Endothelial cell (in vitro differentiated cells): ENCODE measurements around the gene ROBO2. TPM values are rescaled to one million over a fixed set of nuclear protein-coding genes. Genes with fewer than 3 reads are reported as not detected.

Source experiments
- DNase-seq: peaks from one replicate; pipeline ENCODE4 v3.0.0; 2021; ENCODE audit warnings: low spot score
- H3K27ac Mint-ChIP-seq: one replicate; pipeline ENCODE4 v1.8.0; 2021; ENCODE audit warnings: mixed read lengths, inconsistent platforms; ENCODE audit not compliant: unreplicated experiment
- H3K27me3 Mint-ChIP-seq: one replicate; pipeline ENCODE4 v1.8.0; 2021; ENCODE audit warnings: mild to moderate bottlenecking, moderate library complexity, mixed read lengths, inconsistent platforms; ENCODE audit not compliant: unreplicated experiment
- H3K36me3 Mint-ChIP-seq: one replicate; pipeline ENCODE4 v1.8.0; 2021; ENCODE audit warnings: mild to moderate bottlenecking, low read depth, mixed read lengths, inconsistent platforms; ENCODE audit not compliant: unreplicated experiment
- H3K4me1 Mint-ChIP-seq: one replicate; pipeline ENCODE4 v1.8.0; 2021; ENCODE audit warnings: mild to moderate bottlenecking, mixed read lengths, inconsistent platforms; ENCODE audit not compliant: unreplicated experiment
- H3K4me3 Mint-ChIP-seq: one replicate; pipeline ENCODE4 v1.8.0; 2021; ENCODE audit warnings: mild to moderate bottlenecking, mixed read lengths, inconsistent platforms; ENCODE audit not compliant: unreplicated experiment
- H3K9me3 Mint-ChIP-seq: one replicate; pipeline ENCODE4 v1.8.0; 2021; ENCODE audit warnings: mixed read lengths, inconsistent platforms; ENCODE audit not compliant: unreplicated experiment
- CTCF ChIP-seq: fragments of 200-600 bp; sonication (generic); IDR thresholded peaks from one replicate; pipeline ENCODE4 v1.5.0; 2021; ENCODE audit warnings: antibody characterized with exemption; ENCODE audit not compliant: unreplicated experiment
- total RNA-seq: library from RNA; stranded (reverse); fragmentation: NEBNext Ultra II Directional; extraction: Animal tissue kit (Norgen Biotek cat#: 25700); gene quantifications from one replicate; pipeline ENCODE4 v1.2.1, GENCODE V29; 2021; ENCODE audit not compliant: unreplicated experiment

The ROBO2 gene
- total RNA-seq, 1 donor from 2014 or later: 2.5 TPM

- Mint-ChIP-seq H3K27ac (no peak overlapping the region), H3K4me3 (no peak overlapping the region), H3K9me3 (no peaks in the 10 kb centered on the region), H3K27me3 (peaks cover 2% of the 10 kb centered on the region), H3K36me3 (no peaks in the 10 kb centered on the region), H3K4me1 (peaks cover 8% of the 10 kb centered on the region)
- TF ChIP-seq CTCF: no peak
- no peak for DNase-seq
Measured at GRCh38 chr3:77096145-77096544, 56.2 kb downstream of the ROBO2 start.

GRCh38 chr3:77096966-77097890 lies 57.3 kb downstream of the ROBO2 start:
- peaks cover 2% of the 10 kb centered on the region for H3K27me3 Mint-ChIP-seq
- no peak overlapping the region for H3K27ac Mint-ChIP-seq
- no peaks in the 10 kb centered on the region for H3K36me3 Mint-ChIP-seq
- no peak for DNase-seq
- H3K4me3 Mint-ChIP-seq: no peak overlapping the region
- TF ChIP-seq CTCF: no peak
- no peaks in the 10 kb centered on the region for H3K9me3 Mint-ChIP-seq
- peaks cover 8% of the 10 kb centered on the region for H3K4me1 Mint-ChIP-seq

DNA sequence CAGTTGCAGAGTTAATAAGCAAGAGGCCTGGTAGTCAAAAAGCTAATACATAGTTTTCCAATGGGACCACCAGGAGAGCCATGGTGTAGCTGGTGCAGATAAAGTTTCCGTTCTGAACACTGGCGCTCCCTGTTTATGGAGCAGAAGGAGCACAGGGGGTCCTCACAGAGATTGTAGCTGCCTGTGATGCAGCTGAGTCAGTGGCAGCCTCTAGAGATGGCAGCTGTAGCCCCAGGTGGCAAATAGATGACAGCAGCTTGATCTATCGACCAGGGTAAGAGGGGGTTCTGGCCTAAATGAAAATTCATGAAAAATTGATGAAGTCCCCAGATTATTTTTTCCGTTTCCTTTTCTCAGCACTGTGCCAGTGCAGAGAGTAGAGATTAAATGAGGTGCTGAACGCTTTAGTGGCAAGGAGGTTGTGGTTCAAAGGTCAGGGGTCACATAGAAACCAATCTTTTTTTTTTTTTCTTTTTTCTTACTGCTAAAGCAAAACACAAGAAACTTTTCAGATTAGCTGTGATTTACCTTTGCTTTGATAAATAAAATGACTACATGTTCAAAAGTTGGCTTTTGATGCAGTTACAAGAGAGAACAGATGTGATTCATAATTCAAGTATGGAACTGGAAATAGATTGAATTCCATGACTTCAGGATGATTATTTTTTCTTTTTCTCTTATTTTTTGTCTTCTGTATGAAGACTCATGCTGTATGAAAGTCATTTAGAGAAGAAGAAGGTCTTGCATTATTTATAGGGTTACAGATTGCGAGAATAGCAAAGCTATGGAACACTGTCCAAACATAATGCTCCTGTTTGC lies 63.3 kb downstream of the ROBO2 start:
- no peak for TF ChIP-seq CTCF
- DNase-seq: no peak
- Mint-ChIP-seq H3K9me3 (no peaks in the 10 kb centered on the region), H3K4me3 (no peak overlapping the region), H3K27ac (no peak overlapping the region), H3K27me3 (no peaks in the 10 kb centered on the region), H3K4me1 (no peaks in the 10 kb centered on the region), H3K36me3 (no peaks in the 10 kb centered on the region)

DNA sequence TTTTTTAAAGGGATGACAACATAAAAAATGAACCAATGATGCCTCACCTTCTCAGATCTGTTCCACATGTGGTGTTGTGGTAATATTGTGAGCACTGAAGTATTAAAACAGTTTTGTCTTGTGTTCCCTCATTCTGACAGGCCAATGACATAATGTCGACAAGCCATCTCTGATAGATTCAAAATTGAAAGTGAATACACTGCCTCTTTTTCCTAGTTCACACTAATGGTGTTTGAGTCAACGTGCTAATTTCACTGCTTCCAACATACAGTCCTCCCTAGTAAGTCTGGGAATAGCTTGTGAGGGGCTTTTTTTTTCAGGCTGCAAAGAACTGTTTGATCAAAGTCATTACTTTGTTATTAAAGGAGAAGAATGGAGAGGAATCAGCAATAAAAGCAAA lies 82.8 kb downstream of the ROBO2 start:
- no peak for TF ChIP-seq CTCF
- Mint-ChIP-seq H3K36me3 (no peaks in the 10 kb centered on the region), H3K27ac (no peak overlapping the region), H3K4me3 (no peak overlapping the region), H3K27me3 (no peaks in the 10 kb centered on the region), H3K4me1 (no peaks in the 10 kb centered on the region), H3K9me3 (no peaks in the 10 kb centered on the region)
- DNase-seq: no peak

DNA sequence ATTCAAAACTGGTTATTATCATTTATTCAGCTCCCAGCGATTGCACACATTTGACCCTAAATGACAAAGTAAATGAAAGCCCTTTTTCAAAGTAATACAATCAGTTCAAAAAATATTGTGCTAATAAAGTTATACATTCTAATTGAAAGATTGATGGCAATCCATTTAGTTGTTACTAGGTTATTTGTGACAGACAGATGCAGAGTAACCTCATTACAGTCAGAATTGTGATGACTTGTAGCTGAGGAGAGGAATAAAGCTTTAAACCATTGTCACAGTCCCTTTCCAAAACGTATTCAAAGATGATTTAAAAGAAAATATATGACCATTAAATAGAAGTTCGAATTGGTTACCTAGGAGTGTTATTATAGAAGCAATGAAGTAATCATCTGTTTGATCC lies 86.1 kb downstream of the ROBO2 start:
- Mint-ChIP-seq H3K4me3 (no peak overlapping the region), H3K36me3 (no peaks in the 10 kb centered on the region), H3K27me3 (no peaks in the 10 kb centered on the region), H3K27ac (no peak overlapping the region), H3K9me3 (no peaks in the 10 kb centered on the region), H3K4me1 (no peaks in the 10 kb centered on the region)
- DNase-seq: no peak
- no peak for TF ChIP-seq CTCF
